ENCODE measurements around the gene TLCD4.

The TLCD4 gene

DNA sequence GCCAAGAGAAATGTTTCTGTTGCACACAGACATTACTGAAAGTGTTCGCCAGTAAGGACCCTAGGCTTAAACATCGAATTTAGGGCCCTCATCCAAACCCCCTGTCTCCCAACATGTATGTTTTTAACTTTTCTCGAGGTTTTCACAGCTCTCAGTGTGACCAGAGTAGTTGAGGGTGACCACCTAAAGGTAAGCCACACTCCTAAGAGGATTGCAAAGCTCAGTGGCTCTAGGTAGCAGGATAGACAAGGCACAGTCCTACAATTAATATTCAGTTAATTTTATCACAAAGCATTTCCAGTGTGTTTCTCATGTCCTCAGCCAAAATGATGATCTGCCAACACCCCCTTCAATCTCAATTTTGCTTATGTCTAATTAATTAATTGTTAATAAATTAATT is 43.7 kb upstream of the TLCD4 start:
- H3K4me3 ChIP-seq, result peak overlapping the region; percentile 90
- H3K27ac ChIP-seq, result peak overlapping the region; percentile 77; the same call in 1 of the 2 replicates
- TF ChIP-seq POLR2AphosphoS5 (IDR thresholded peaks at IDR 0.05; ENCODE audit: borderline replicate concordance, low read depth, low read length), result no peak
- no peak for TF ChIP-seq EZH2 (IDR thresholded peaks at IDR 0.05)
- no peak for TF ChIP-seq FOXP2 (optimal IDR thresholded peaks at IDR 0.05; ENCODE audit: control extremely low read depth, extremely low read length, insufficient read depth)
- no peaks in the 10 kb centered on the region for H3K36me3 ChIP-seq (ENCODE audit: insufficient read depth, low read length)
- H3K9me3 ChIP-seq (ENCODE audit: low read depth, low read length), result no peaks in the 10 kb centered on the region
- DNase-seq (ENCODE audit: low read depth, low spot score), result no peak
- H3K9ac ChIP-seq (ENCODE audit: insufficient read length), result peak overlapping the region; percentile 89

DNA sequence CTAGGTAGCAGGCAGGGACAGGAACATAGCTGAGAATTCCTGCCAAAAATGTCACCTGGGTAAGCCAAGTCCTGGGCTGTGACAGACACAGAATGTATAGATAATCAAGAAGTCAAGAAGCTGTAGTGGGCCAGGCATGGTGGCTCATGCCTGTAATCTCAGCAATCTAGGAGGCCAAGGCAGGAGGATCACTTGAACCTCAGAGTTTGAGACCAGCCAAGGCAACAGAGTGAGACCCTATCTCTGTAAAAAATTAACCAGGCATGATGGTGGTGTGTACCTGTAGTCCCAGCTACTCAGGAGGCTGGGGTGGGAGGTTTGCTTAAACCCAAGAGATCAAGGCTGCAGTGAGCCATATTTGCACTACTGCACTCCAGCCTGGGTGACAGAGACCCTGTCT is 41.1 kb upstream of the TLCD4 start:
- H3K9me3 ChIP-seq (ENCODE audit: low read depth, low read length), result no peaks in the 10 kb centered on the region
- no peak for TF ChIP-seq POLR2AphosphoS5 (IDR thresholded peaks at IDR 0.05; ENCODE audit: borderline replicate concordance, low read depth, low read length)
- H3K27ac ChIP-seq, result no peak overlapping the region
- no peak overlapping the region for H3K4me3 ChIP-seq
- no peaks in the 10 kb centered on the region for H3K36me3 ChIP-seq (ENCODE audit: insufficient read depth, low read length)
- DNase-seq (ENCODE audit: low read depth, low spot score), result no peak
- no peak overlapping the region for H3K9ac ChIP-seq (ENCODE audit: insufficient read length)

DNA sequence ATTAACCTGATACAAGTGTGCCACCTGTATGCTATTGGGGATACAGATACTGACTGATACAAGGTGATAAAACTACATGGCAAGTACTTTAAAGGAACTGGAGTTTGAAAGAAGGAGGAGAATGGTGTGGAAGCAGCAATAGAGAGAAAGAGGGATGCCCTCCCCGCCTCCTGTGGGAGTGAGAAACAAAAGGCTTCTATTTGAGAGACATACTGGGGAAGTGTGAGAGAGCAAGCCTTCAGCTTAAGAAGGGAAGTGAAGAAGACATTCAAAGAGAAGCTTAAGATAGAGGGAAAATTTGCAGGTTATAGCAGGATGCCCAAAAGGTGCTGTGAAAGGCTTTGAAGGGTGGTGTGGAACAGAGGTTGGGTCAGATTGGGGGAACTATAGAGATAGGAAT is 36.7 kb upstream of the TLCD4 start:
- Histone ChIP-seq H3K36me3 (ENCODE audit: insufficient read depth, low read length) (no peaks in the 10 kb centered on the region), H3K9ac (ENCODE audit: insufficient read length) (no peak overlapping the region), H3K9me3 (ENCODE audit: low read depth, low read length) (no peaks in the 10 kb centered on the region), H3K27ac (no peak overlapping the region), H3K4me3 (no peak overlapping the region)
- no peak for DNase-seq (ENCODE audit: low read depth, low spot score)
- TF ChIP-seq POLR2AphosphoS5 (IDR thresholded peaks at IDR 0.05; ENCODE audit: borderline replicate concordance, low read depth, low read length) (no peak), FOXP2 (optimal IDR thresholded peaks at IDR 0.05; ENCODE audit: control extremely low read depth, extremely low read length, insufficient read depth) (no peak), EZH2 (IDR thresholded peaks at IDR 0.05) (no peak)

DNA sequence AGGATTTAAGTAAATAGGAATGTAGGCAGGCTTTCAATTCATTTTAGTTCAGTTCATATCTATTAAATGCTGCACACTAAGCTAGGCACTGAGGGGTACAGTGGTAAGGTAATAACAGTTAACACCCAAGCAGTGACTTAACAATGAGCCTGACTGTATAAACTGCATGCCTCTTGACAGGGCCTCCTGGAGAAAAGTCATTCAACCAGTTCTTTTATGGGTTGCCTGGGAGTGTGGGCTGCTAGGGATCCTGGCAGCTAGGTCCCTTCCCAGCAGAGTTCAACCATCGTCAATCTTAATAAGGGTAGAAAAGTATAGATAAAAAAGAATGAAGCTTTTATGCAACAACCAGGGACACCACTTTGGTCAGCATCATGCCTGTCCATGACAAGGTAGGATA is 36.3 kb upstream of the TLCD4 start:
- DNase-seq (ENCODE audit: low read depth, low spot score), result no peak
- Histone ChIP-seq H3K9ac (ENCODE audit: insufficient read length) (no peak overlapping the region), H3K36me3 (ENCODE audit: insufficient read depth, low read length) (no peaks in the 10 kb centered on the region), H3K9me3 (ENCODE audit: low read depth, low read length) (no peaks in the 10 kb centered on the region), H3K27ac (no peak overlapping the region), H3K4me3 (no peak overlapping the region)
- TF ChIP-seq EZH2 (IDR thresholded peaks at IDR 0.05) (no peak), FOXP2 (optimal IDR thresholded peaks at IDR 0.05; ENCODE audit: control extremely low read depth, extremely low read length, insufficient read depth) (no peak), POLR2AphosphoS5 (IDR thresholded peaks at IDR 0.05; ENCODE audit: borderline replicate concordance, low read depth, low read length) (no peak)

DNA sequence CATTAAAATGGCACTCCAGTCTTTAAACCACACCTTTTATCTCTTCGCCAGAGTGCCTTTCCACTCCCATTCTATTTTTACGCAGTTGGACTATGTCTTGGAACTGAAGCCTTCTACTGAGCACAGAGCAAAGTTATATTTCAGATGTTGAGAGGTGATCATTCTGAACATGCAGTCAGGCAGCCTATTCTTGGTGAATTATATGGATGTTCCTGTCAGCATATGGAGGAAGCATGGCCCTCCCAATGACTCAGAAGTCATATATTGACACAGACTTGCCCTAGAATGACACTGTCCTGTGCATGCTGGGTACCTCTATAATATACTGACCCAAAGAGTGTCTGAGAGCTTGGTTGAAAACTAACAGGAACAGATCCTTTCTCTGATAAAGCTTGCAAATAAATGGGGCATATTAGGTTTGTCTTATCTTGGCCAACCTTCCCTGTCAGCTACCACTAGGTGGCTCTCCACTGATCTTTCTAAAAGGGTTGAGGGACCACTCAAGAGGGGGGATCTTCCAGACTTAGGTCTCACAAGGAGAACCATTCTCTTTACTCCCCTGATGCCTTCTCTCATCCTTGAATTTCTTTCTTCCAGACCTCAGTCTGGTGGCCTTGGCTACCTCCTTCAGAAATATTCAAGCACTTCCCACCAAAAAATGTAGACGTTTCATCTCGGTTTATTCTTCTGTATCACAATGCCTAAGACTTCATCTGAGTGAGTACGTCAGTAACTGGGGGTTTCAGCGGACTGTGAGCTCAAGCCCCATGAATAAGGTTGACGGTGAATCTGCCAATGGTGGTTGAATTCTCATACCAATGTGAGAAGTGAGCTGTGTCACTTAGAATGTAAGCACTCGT is 32.6 kb upstream of the TLCD4 start:
- Histone ChIP-seq H3K36me3 (ENCODE audit: insufficient read depth, low read length) (no peaks in the 10 kb centered on the region), H3K9ac (ENCODE audit: insufficient read length) (no peak overlapping the region), H3K9me3 (ENCODE audit: low read depth, low read length) (no peaks in the 10 kb centered on the region), H3K4me3 (no peak overlapping the region), H3K27ac (no peak overlapping the region)
- TF ChIP-seq POLR2AphosphoS5 (IDR thresholded peaks at IDR 0.05; ENCODE audit: borderline replicate concordance, low read depth, low read length), result no peak
- TF ChIP-seq EZH2 (IDR thresholded peaks at IDR 0.05), result no peak
- no peak for TF ChIP-seq FOXP2 (optimal IDR thresholded peaks at IDR 0.05; ENCODE audit: control extremely low read depth, extremely low read length, insufficient read depth)
- peak; percentile 24 for DNase-seq (ENCODE audit: low read depth, low spot score)

DNA sequence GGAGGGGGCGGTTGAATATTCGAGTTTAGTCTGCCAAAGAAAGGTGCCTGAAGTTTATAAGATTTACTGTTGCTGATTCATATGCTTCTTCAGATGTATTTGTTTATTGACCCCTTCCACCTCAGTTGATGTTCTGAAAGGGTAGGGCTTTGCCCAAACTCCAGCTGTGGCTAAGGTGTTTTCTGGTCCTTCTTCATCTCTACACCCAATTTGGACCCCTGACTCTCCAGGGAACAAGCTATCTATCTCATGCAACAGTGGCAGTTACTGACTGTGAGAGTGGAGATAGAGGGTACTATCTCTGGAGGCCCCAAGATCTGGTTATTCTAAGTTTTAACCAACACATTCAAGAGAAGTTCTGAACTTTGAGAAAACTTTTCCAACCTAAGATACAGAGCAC is 31.8 kb upstream of the TLCD4 start:
- no peak for DNase-seq (ENCODE audit: low read depth, low spot score)
- Histone ChIP-seq H3K36me3 (ENCODE audit: insufficient read depth, low read length) (no peaks in the 10 kb centered on the region), H3K27ac (no peak overlapping the region), H3K9me3 (ENCODE audit: low read depth, low read length) (no peaks in the 10 kb centered on the region), H3K9ac (ENCODE audit: insufficient read length) (no peak overlapping the region), H3K4me3 (no peak overlapping the region)
- no peak for TF ChIP-seq POLR2AphosphoS5 (IDR thresholded peaks at IDR 0.05; ENCODE audit: borderline replicate concordance, low read depth, low read length)
- TF ChIP-seq FOXP2 (optimal IDR thresholded peaks at IDR 0.05; ENCODE audit: control extremely low read depth, extremely low read length, insufficient read depth), result no peak
- no peak for TF ChIP-seq EZH2 (IDR thresholded peaks at IDR 0.05)

DNA sequence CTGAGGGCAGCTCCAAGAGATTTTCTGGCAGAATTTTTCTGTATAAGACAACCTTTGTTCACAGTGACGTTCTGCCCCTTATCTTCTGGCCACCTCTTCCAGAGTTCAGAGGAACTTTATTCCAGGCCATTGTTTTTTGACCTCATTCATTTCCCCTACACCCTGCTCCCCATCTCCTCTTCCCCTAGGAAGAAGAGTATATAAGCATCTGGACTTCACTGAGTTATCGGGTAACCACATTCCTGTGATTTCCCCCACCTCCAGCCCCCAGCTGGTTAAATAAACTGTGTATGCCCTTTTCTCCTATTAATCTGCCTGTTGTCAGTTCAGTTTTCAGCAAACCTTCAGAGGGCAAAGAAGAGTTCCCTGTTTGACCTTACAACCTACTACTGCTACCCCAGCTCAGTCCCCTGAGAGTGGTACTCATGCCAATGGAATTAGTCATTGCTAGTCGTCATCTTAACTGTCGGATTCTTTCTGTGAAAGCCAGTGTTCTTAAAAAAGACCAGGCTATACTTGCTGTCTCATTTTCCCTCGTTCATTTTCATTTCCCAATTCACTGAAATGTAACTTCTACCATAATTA is 30.1 kb upstream of the TLCD4 start:
- Histone ChIP-seq H3K9ac (ENCODE audit: insufficient read length) (no peak overlapping the region), H3K9me3 (ENCODE audit: low read depth, low read length) (no peaks in the 10 kb centered on the region), H3K27ac (no peak overlapping the region), H3K36me3 (ENCODE audit: insufficient read depth, low read length) (no peaks in the 10 kb centered on the region), H3K4me3 (no peak overlapping the region)
- TF ChIP-seq POLR2AphosphoS5 (IDR thresholded peaks at IDR 0.05; ENCODE audit: borderline replicate concordance, low read depth, low read length) (no peak), FOXP2 (optimal IDR thresholded peaks at IDR 0.05; ENCODE audit: control extremely low read depth, extremely low read length, insufficient read depth) (no peak), EZH2 (IDR thresholded peaks at IDR 0.05) (no peak)
- no peak for DNase-seq (ENCODE audit: low read depth, low spot score)

DNA sequence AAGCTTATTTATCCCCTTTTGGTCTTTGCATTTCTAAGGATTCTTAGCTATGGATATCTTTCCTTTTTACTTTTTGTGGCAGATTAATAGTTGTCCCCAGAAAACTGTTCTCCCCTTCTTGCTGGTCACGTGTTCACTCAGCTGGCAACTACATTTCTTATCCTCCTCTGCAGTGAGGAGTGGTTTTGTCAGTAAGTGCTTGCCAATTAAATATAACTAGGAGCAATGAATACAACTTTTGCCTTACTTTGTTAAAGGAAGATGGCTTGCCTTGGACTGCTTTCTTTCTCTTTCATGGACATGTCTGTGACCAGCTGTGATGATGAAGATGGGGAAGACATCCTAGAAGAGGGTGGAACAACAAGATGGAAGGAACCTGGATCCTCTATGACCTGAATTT is 28.9 kb upstream of the TLCD4 start:
- TF ChIP-seq POLR2AphosphoS5 (IDR thresholded peaks at IDR 0.05; ENCODE audit: borderline replicate concordance, low read depth, low read length) (no peak), FOXP2 (optimal IDR thresholded peaks at IDR 0.05; ENCODE audit: control extremely low read depth, extremely low read length, insufficient read depth) (no peak), EZH2 (IDR thresholded peaks at IDR 0.05) (no peak)

More for the DNA sequence above, 28.9 kb upstream of the TLCD4 start:
- Histone ChIP-seq H3K4me3 (no peak overlapping the region), H3K9ac (ENCODE audit: insufficient read length) (no peak overlapping the region), H3K36me3 (ENCODE audit: insufficient read depth, low read length) (no peaks in the 10 kb centered on the region), H3K9me3 (ENCODE audit: low read depth, low read length) (no peaks in the 10 kb centered on the region), H3K27ac (no peak overlapping the region)
- DNase-seq (ENCODE audit: low read depth, low spot score), result no peak

Data from SK-N-MC (cell line).